Caco-2 (cell line): ENCODE measurements around the gene FARSB. TPM values are rescaled to one million over a fixed set of nuclear protein-coding genes. Genes with fewer than 3 reads are reported as not detected.

Source experiments
- BruUV-seq: library from RNA; stranded (reverse); fragments of 400-500 nt; replicated peaks from 2 replicates; lab custom pipeline; 2021; lab: Mats Ljungman, UMichigan
- CTCF ChIA-PET: fragments of 300-600 bp; sonication (Branson Sonifier 250); formaldehyde crosslinking; loops from one replicate; lab custom pipeline; 2022; ENCODE audit warnings: antibody characterized with exemption; lab: Charles Lee
- POLR2A ChIA-PET: fragments of 300-600 bp; sonication (Branson Sonifier 250); formaldehyde crosslinking; loops from one replicate; lab custom pipeline; 2022; ENCODE audit warnings: antibody characterized with exemption; lab: Charles Lee
- DNase-seq, 2 experiments: peaks; one replicate each; pipeline versions ENCODE4 v3.0.0 to v3.0.0-alpha.2; 2020 to 2022
- H3K27me3 ChIP-seq: replicated peaks from 2 replicates; pipeline ENCODE4 v1.6.0; 2011; ENCODE audit warnings: low read length; ENCODE audit not compliant: control insufficient read depth, insufficient read depth
- H3K36me3 ChIP-seq: 2 replicates; pipeline ENCODE4 v1.5.1; 2011; ENCODE audit warnings: low read length; ENCODE audit not compliant: control insufficient read depth, insufficient read depth
- H3K4me1 ChIP-seq: fragments of 250-450 bp; sonication (Bioruptor Pico); 2 replicates; pipeline ENCODE4 v1.5.1; 2020; ENCODE audit warnings: mild to moderate bottlenecking
- H3K4me3 ChIP-seq: 2 replicates; pipeline ENCODE4 v1.5.1; 2011; ENCODE audit warnings: low read depth, mild to moderate bottlenecking, control low read depth, low read length
- H3K9me3 ChIP-seq: fragments of 250-450 bp; sonication (Bioruptor Pico); 2 replicates; pipeline ENCODE4 v1.5.1; 2020; ENCODE audit warnings: mild to moderate bottlenecking, moderate library complexity
- H3K27ac Mint-ChIP-seq: one replicate; pipeline ENCODE4 v1.8.0; 2022; ENCODE audit warnings: mixed read lengths; ENCODE audit not compliant: unreplicated experiment
- H3K27me3 Mint-ChIP-seq: one replicate; pipeline ENCODE4 v1.8.0; 2022; ENCODE audit warnings: mixed read lengths; ENCODE audit not compliant: insufficient read depth, unreplicated experiment
- H3K36me3 Mint-ChIP-seq: one replicate; pipeline ENCODE4 v1.8.0; 2022; ENCODE audit warnings: mild to moderate bottlenecking, mixed read lengths; ENCODE audit not compliant: insufficient read depth, unreplicated experiment
- H3K4me1 Mint-ChIP-seq: one replicate; pipeline ENCODE4 v1.8.0; 2022; ENCODE audit warnings: low read depth, mixed read lengths; ENCODE audit not compliant: unreplicated experiment
- H3K4me3 Mint-ChIP-seq: one replicate; pipeline ENCODE4 v1.8.0; 2022; ENCODE audit warnings: mild to moderate bottlenecking, moderate library complexity, mixed read lengths; ENCODE audit not compliant: unreplicated experiment
- H3K9me3 Mint-ChIP-seq: one replicate; pipeline ENCODE4 v1.8.0; 2022; ENCODE audit warnings: mixed read lengths; ENCODE audit not compliant: unreplicated experiment
- CTCF ChIP-seq, 2 experiments: fragments of 200-600 bp in 1 of 2; IDR thresholded peaks; 1 replicate in 1 of 2; 2 replicates in 1 of 2; pipeline versions ENCODE4 v1.5.1 to v1.8.0; 2011 to 2022; ENCODE audit warnings: antibody characterized with exemption in 1 of 2, control low read depth in 1 of 2, inconsistent platforms in 1 of 2, low read depth in 1 of 2, low read length in 1 of 2, mild to moderate bottlenecking in 1 of 2, moderate library complexity in 1 of 2; ENCODE audit not compliant: insufficient read depth in 1 of 2, severe bottlenecking in 1 of 2, unreplicated experiment in 1 of 2
- intact Hi-C: fragments of 100-400 bp; cut with micrococcal nuclease; formaldehyde crosslinking; loops from one replicate; pipeline ENCODE4 v1.10.0; 2022; ENCODE audit not compliant: unreplicated experiment
- total RNA-seq: library from RNA; stranded (reverse); gene quantifications from 2 replicates; pipeline ENCODE4 v1.2.3, GENCODE V29; 2022

Gene FARSB
- total RNA-seq, 1 experiment from 2014 or later, result 48.9 TPM

DNA sequence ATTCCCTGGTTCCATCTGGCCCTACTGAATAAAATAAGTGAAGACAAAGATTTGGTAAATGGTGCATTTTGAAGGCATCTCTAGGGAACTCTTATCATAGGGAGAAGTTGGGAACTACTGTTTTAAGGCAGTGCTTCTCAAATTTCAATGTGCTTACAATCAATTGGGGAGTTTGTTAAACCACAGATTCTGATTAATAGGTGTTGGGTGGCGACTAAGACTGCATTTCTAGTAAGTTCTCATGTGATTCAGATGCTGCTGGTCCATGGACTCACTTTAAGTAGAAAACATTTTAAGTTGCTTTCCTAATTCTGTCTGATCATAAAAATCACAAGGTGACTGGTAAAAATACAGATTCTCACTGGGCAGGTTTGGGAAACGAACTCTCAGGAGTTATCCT, 14.6 kb downstream of the FARSB start:
- Mint-ChIP-seq H3K27me3 (no peaks in the 10 kb centered on the region), H3K36me3 (peaks cover 52% of the 10 kb centered on the region), H3K9me3 (no peaks in the 10 kb centered on the region), H3K4me1 (no peaks in the 10 kb centered on the region), H3K27ac (no peak overlapping the region), H3K4me3 (no peak overlapping the region)
- Histone ChIP-seq H3K27me3 (no peaks in the 10 kb centered on the region), H3K9me3 (no peaks in the 10 kb centered on the region), H3K4me1 (no peaks in the 10 kb centered on the region), H3K4me3 (no peak overlapping the region), H3K36me3 (peaks cover 4% of the 10 kb centered on the region; the same call in 1 of the 2 replicates)
- intact Hi-C loops, result no loop called here
- TF ChIP-seq CTCF (IDR thresholded peaks at IDR 0.05; ENCODE audit: insufficient read depth in 1 of 2, low read depth in 1 of 2, low read length in 1 of 2, severe bottlenecking in 1 of 2, unreplicated experiment in 1 of 2), result no peak
- BruUV-seq, result no TSS peak
- ChIA-PET CTCF (interaction anchor here (0.7 kb wide), 2 partner anchors 13 to 161 kb away, joined by 3 read pairs; no protein-coding TSS in a partner anchor), POLR2A (no interaction called here)
- no peak for DNase-seq

DNA sequence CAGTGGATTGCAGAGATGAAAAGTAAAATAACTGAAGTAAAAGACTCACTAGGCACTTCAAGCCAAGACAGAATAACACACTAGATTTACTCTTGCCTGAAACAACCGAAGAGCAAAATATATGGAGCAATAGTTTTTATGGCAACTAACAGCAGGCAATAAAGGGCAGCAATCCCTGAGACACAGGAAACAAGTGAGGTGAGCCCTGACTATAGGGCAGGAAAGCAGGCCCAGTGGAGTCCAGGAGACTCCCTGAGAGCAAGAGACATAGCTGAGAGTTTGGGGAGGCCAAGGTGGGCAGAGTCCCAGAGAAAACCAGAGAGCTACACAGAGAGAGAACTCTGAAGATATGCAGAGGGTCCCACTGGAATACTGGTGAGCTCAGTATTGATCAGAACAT, 18.8 kb downstream of the FARSB start:
- H3K4me1 Mint-ChIP-seq, result no peaks in the 10 kb centered on the region
- TF ChIP-seq CTCF (IDR thresholded peaks at IDR 0.05; ENCODE audit: insufficient read depth in 1 of 2, low read depth in 1 of 2, low read length in 1 of 2, severe bottlenecking in 1 of 2, unreplicated experiment in 1 of 2), result no peak
- ChIA-PET POLR2A (no interaction called here), CTCF (no interaction called here)
- Histone ChIP-seq H3K4me3 (no peak overlapping the region), H3K36me3 (peaks cover 3% of the 10 kb centered on the region; the same call in 1 of the 2 replicates), H3K4me1 (no peaks in the 10 kb centered on the region), H3K27me3 (no peaks in the 10 kb centered on the region), H3K9me3 (no peaks in the 10 kb centered on the region)
- H3K4me3 Mint-ChIP-seq, result no peak overlapping the region
- peaks cover 64% of the 10 kb centered on the region for H3K36me3 Mint-ChIP-seq
- H3K9me3 Mint-ChIP-seq, result no peaks in the 10 kb centered on the region
- DNase-seq, result no peak
- no peak overlapping the region for H3K27ac Mint-ChIP-seq
- no TSS peak for BruUV-seq
- intact Hi-C loops, result no loop called here
- no peaks in the 10 kb centered on the region for H3K27me3 Mint-ChIP-seq

GRCh38 chr2:222635295-222635694, 20.6 kb downstream of the FARSB start:
- Mint-ChIP-seq H3K36me3 (peaks cover 69% of the 10 kb centered on the region), H3K27ac (no peak overlapping the region), H3K27me3 (no peaks in the 10 kb centered on the region), H3K4me1 (no peaks in the 10 kb centered on the region), H3K4me3 (no peak overlapping the region), H3K9me3 (no peaks in the 10 kb centered on the region)
- DNase-seq, result no peak
- CTCF ChIA-PET, result no interaction called here
- Histone ChIP-seq H3K4me3 (no peak overlapping the region), H3K27me3 (no peaks in the 10 kb centered on the region), H3K9me3 (no peaks in the 10 kb centered on the region), H3K36me3 (peaks cover 3% of the 10 kb centered on the region), H3K4me1 (no peaks in the 10 kb centered on the region)
- BruUV-seq, result no TSS peak
- intact Hi-C loops, result no loop called here
- TF ChIP-seq CTCF (IDR thresholded peaks at IDR 0.05; ENCODE audit: insufficient read depth in 1 of 2, low read depth in 1 of 2, low read length in 1 of 2, severe bottlenecking in 1 of 2, unreplicated experiment in 1 of 2), result no peak
- POLR2A ChIA-PET, result no interaction called here
